HG02798 (cell line): Measurements from ENCODE around the gene ZBTB20.
"Not testable (repeated sequence)": the region's sequence is repeated elsewhere in the genome, so short reads cannot be mapped to it uniquely, and the experiment has no call there.

Experiments
- ATAC-seq: cut with Tn5 transposase; IDR thresholded peaks from one replicate; pipeline ENCODE4 v1.9.1; 2021; ENCODE audit warnings: mild to moderate bottlenecking; ENCODE audit not compliant: unreplicated experiment, poor library complexity

ZBTB20 gene

DNA sequence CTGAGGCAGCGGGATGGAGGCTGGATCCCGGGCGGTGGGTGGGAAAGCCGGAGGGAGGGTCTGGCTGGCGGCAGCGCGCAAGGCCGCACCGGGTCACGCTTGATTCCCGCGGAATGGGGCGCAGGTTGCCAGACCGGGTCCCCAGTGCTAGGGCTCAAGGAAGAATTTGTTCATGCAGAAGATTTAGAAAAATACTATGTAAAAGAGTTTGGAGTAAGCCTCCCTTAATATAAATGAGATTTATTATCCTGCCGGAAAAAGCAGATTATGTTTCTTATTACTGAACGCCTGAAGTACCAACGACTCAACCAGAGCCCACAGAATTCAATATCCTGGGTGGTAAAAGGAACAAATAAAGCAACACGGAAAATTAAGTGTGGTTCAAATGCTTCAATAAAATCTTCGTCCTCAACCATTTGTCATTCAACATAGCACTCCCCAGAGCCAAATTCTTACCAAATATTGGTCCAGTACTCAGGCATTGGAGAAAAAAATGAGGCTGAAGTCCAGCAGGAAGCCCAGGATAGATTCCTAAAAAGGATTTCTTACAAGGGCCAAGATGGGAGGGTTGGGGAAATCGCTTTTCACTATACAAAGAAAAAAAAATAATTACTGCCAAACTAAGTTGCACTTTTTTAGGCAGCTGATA lies 1.2 kb upstream of the ZBTB20 start:
- ATAC-seq = no peak

DNA sequence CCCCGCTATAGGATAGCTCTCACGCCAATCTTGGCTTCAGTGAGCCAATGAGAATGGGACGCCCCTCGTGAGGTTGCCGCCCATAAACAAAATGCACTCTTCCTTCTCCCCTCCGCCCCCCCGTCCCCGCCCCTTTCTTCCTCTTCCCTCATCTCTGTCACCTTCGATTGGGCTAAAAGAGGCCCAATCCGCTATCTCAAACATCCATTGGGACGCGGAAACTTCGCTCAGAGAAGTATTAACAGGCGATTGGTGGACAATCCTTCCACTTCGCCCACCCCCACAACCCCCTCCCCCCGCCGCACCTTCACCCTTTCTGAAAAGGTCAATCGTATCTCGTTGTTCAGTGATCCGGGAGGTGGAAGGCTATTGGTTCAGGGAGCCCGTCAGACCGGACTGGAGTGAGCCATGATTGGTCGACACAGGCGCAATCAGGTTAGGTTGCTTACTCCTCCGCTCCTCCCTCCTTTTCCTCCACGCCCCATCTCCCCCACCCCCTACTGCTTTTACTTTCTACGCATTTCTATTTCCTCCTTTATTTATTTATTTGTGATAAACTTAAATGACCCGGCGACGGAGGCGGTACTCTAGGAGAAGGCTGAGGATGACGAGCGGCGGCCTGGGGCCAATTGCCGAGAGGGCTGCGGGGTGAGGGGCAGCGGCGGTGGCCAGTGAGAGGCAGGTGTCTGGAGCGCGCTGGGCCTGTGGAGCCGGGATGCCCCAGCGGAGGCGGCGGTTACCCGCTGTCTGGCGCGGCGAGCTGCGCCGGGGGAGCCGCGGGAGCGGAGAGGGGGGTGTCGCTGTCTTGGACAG lies 447 bp upstream of the ZBTB20 start:
- ATAC-seq = peak; percentile 83

DNA sequence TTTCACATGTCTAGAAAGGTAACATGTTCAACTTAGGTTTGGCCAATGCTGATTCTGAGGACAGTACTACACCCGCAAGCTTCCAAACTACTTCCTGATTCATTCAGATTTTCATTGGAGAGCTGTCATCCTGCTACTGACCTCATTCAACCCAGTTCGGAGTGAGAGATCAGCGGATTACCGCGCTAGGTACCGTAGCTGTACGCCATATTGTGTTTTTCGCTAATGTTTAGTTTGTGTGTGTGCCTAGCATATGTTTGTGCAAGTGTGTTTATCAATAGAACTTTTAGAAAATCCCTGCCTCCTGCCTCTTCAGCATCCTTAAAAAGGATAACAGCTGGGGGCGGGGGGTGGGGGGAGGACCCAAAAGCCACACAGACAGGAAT lies 1.1 kb downstream of the ZBTB20 start:
- no peak for ATAC-seq

DNA sequence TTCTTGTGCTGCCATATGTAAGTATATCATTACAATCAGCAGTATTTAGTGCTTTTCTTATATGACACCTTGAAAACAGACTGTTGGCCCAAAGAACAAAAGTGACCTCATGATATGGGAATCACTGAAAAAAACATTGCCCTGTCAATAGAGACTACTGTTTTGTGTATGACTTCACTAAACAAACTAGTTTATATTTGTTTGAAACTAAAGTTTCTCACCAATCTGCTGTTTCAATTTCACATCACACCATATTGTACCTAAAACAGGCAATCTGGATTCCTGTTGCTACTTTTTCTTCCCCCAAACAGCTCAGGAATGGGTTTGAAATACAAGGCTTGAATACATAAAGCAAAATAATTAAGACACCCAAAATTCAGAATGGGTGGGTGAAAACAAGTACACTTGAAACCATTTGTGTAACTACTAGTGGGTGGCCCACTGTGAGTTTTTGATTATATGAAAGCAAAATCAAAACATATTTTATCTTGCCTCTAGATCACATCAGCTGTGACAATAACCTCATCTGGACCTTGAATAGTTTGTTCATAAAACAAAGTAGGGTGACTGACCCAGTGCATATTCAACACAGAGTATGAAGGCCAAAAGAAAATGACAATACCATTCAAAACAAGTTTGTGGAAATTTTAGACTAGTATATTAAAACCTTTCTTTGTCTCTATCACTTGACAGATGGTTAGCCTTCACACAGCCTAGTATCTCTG lies 5.9 kb downstream of the ZBTB20 start:
- peak; percentile 82 for ATAC-seq

DNA sequence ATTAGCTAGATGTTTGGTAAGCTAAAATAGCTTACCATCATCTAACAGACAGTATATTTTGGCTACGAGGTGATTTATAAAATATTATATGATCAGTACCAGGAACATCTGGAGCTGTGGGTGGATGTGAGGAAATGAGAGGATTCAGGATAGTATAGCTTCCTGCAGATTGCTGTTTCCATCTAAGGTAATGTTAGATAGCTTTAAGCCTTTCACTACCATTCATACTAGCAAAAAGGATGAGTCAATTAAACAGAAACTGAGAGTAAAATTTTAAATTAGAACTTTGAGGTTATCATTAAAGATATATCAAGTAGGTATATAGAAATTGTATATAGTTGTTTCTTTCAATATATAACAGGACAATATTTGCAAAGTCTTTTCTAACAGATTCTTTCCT lies 8.0 kb downstream of the ZBTB20 start:
- no peak for ATAC-seq

DNA sequence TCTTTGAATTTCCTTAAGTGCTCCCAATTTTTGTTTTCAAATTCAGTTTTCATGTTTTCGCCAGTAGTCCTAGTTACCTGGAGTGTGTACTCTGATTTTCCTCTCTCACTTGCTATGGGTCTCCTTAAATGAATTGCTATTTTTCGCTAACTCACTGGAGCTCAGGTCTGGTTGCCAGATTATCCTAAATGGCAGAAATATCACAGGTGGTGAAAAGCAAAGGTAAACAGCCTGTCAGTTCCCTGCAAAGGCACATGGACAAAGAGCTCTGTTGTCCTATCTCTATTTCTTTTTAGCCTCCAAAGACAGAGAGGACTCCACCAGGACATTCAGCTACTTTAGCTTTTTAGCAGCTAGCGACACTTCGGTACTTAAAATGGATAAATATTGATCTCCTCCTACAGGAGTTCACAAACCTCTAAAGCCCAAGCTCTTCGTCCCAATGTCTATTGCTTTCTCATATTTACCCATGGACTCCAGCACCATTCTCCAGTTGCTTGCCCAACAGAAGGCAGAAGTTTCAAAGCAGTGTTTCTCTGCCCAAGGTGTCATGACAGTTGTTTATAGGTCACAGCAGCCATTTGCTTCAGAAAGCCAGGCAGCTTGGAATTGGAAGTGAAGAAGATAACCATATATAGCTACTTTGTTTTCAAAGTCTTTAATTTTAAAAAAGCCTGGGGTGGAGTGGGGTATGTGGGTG lies 12.3 kb downstream of the ZBTB20 start:
- no peak for ATAC-seq

DNA sequence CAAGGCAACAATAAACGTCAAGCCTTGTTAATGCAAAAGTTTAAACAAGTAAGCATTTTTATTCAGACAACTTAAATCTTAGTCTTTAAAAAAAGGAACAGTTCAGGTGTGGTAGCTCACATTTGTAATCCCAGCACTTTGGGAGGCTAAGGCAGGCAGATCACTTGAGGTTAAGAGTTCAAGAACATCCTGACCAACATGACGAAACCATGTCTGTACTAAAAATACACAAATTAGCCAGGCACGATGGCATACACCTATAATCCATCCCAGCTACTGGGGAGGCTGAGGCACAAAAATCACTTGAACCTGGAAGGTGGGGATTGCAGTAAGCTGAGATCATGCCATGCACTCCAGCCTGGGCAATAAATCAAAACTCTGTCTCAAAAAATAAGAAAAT lies 19.9 kb downstream of the ZBTB20 start:
- ATAC-seq = no peak

DNA sequence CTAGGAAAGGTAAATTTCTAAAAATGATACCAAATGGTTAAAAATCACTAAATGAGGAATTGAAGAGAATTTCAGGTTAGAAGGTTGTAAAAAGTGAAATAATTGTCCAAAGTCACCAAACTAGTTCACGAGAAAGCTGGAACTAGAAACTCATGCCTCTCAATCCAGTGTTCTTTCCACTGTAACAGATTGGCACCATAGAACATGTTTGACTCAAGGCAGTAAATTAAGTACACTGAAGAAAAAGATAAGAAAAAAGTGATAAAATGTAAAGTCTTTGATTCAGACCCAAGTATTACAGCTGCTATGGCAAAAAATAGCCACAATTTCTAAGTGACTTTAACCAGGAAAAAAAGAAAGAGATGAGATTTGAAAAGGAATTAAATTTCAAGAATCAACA lies 26.5 kb downstream of the ZBTB20 start:
- ATAC-seq = no peak

DNA sequence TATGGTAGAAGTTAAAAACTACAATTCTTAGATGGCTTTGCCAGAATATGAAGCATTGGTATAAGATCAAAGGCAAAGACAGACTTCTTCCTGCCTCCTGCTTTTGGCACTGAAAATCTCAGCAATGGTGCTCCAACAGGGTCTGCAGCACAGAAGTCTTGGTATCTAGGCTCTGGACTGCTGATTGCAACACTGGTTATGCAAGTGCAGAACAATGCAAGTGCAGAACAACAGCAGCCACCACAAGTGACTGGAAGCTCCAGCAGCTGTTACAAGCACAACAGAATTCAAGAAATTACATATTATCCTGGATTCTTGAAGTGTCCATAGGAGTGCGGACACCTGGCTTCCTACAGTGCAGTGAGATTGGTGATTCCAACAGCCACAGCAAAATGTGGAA lies 33.7 kb downstream of the ZBTB20 start:
- ATAC-seq = no peak

DNA sequence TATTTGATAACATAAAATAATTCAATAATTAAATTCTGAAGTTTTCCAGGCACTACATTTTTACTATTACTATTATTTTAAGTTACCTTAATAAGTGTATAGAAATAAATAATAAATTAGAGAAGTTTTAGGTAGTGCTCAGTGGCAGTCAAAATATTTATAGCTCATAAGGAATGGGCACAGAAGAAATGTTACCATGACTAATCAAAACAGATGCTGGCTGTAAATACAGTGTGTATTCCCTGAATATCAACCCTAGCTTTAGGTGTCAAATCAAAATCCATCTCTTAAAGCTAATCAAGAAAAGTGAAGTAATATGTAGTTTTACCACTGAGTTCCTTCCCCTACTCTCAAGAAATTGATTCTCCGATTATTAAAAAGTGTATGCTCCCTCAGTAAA lies 35.5 kb downstream of the ZBTB20 start:
- no peak for ATAC-seq

DNA sequence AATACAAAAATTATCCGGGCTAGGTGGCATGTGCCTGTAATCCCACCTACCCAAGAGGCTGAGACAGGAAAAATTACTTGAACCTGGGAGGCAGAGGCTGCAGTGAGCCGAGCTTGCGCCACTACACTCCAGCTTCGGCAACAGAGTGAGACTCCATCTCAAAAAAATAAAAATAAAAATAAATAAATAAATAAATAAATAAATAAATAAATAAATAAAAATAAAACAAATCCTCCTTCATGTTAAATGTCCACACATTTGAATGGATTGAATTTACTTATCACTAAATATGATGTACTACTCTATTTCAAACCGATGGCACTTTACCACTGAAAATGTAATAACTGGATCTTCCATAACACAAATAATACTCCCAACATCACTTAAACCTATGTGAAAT lies 36.3 kb downstream of the ZBTB20 start:
- no peak for ATAC-seq

DNA sequence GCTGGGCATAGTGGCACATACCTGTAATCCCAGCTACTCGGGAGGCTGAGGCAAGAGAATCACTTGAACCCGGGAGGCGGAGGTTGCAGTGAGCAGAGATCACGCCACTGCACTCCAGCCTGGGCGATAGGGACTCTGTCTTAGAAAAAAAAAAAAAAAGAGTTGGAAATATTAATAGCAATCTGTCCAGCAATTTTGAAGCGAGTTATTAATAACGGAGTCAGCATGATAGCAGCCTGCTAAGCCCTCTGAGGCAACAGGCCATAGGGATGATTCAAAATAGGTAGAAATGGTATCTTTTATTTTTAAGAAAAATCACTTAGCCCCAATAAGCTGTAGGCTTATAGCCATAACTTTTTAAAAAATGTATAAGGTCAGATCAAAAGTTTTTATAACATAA lies 37.0 kb downstream of the ZBTB20 start:
- ATAC-seq = not testable (repeated sequence)

DNA sequence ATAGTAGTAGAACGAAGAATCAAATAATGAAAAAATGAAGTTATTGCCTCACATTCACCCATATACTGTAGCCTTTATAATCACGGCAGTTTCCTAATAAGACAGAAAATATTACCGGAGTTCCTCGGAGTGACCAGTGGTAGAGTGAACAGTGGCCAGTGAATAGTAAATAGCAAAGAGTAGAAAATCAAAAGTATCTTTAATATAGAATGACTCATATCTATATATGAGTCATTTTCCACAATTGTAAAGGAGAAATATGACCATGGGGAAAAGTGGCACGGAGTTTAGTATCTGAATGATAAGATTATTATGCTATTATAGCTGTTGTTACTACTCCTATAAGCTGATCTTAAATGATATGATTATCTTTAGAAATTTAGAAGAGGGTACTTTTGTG lies 38.5 kb downstream of the ZBTB20 start:
- ATAC-seq = no peak

DNA sequence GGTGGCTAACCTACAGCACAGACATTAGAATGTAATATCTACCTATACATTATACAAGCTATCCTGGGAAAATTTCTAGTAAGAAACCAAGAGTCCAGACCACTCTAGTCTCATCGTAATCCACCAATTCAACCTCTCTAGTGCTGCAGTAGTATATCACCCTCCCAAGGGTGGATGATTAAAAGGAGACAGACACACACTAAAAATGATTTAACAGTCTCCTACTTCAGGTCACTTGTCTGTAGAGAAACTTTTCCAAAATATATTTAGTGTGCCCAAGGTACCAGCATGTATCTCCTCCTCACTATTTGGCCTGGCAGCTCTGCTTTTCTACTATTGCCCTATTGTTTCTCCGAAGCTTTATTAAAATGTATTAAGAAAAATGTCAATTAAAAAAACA lies 45.0 kb downstream of the ZBTB20 start:
- ATAC-seq = no peak

DNA sequence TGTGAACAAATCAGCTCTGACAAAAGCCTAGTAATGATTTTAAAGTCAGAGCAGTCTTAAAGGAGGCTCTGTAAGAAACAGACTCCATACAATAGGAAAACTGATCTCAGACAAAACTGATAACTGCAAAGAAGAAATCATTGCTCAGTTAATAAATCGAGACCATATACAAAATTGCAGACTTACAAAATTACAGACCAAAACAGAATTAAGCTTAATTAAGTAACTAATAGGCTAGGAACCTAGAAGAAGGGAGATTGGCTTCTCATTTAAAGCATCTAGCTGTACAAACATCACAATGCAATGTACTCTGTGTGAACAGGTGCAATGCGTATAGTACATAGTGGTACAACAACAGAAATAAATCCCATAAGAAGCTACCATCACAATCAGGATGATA lies 46.3 kb downstream of the ZBTB20 start:
- ATAC-seq = peak; percentile 6

DNA sequence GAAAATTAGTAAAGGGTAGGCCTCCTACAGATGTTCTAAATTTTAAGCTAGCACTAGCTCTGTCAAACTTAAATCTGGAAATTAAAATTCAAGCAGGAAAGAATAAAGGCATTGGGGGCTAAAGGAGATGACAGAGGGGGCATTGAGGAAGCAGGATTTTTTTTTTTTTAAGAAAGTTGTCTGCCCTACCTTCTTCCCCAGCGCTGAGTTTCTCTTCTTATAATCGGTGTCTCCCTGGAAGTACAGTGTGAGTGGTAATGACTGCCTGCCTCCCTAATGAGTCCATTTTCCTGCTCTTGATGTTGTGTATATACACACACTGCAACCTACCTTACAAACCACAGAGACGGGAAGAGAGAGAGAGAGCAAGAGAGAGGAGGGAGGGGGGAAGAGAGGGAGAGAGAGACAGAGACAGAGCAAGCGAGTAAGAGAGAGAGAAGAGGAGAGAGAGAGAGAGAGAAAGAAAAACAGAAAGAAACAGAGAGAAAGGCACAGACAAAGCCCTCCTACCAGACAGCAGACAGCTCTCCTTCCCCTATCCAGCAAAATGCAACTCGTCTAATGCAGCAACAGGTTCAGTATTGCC lies 47.0 kb downstream of the ZBTB20 start:
- peak; percentile 78 for ATAC-seq

DNA sequence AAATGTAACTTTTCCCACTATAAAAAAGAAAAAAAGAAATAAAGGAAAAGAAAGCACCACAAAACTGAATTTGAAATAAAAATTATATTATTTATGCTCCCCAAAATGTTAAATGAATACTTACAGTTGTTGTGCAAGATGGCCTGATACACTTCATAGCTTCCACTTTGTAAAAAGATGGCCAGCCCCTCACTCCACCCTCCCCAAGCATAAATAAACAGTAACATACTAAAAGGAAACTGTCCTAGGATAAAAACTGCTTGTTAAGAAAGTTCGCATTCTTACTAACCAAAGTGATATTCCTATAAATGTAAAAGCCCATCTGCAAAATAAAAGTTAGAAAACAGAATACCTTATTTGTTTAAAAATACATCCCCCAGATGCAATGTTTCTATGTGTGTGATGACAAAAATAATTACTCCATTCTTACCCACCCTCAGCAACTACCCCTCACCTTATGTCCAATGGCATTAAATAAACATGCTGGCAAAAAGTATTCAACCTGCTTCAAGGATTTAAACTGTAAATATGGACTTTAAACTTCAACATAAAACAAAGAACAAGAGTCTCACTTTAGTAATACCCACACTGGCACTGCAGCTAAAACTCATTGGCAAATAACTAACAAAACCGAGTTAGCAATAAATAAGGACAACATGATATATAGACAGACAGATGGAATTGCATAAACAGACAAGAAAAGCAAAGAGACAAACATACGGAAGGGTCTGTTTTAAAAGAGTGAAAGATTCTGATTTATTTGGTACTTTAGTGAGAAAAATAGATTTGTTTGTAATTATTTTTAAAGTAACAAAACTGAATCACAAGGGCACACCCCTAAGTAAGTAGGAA lies 47.7 kb downstream of the ZBTB20 start:
- ATAC-seq = no peak

DNA sequence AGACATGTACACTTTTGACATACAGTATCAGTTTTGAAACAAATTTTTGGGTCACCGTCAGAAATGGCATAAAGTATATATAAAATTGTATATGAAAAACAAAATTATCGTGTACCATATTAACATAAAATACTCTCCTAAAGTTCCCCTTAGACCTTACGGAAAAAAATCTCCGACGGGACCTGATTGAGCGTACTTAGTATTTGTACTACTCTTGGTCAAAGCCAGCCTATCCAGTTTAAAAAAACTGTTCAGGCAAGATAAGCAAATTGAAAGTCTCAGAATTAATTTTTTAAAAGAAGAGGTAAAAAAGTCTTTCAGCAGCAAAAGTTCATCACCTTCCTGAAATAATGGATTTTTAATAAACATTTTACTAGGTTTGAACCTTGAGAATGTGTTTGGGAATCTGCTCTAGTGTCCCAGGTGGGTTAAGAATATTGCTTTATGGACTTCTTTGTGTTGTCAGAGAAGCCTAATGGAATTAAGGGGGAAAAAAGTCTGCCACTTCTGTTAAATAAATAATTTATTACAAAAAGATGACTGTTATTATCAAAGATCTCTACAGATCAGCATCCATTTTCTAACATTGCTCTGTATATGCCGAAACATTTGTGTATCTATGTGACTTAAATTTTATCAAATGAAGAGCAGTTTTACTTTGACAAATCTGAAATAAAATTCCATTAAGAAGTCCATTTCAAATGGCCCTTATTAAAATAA lies 48.6 kb downstream of the ZBTB20 start:
- no peak for ATAC-seq

DNA sequence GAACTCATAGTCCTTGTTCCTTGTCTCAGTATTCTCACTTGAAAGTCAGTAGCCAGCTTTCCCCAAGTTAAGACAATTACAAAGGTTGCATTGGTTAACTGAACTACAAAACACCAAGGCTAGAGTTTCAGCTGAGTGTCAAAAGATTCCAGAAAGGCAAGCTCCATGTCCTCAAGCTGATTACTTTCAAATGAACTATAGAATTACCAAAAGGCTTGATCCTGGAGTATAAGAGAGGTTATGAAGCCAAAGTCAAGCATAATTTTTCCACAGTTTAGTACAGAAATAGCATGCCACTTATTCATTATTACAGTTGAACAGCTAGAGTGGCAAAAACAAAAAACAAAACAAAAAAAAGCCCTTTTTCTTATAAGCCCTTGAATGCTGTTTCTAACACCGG lies 51.9 kb downstream of the ZBTB20 start:
- ATAC-seq = no peak
